Measurements from ENCODE around the gene PLK5. TPM values are rescaled to one million over a fixed set of nuclear protein-coding genes. Genes with fewer than 3 reads are reported as not detected.

PLK5 gene
- polyA plus RNA-seq, 1 donor from 2014 or later, result 3.6 TPM

- H3F3A ChIP-seq (ENCODE audit: insufficient read depth, low read length, poor library complexity, severe bottlenecking), result no peaks in the 10 kb centered on the region
- no peak overlapping the region for H3K9ac ChIP-seq (ENCODE audit: low read length)
- no peaks in the 10 kb centered on the region for H3K9me2 ChIP-seq (ENCODE audit: insufficient read depth, low read length)
- no peaks in the 10 kb centered on the region for H3K79me2 ChIP-seq (replicated peaks; ENCODE audit: insufficient read depth, low read length)
- H3K27me3 ChIP-seq (ENCODE audit: insufficient read depth, low read depth, low read length), result no peaks in the 10 kb centered on the region
- TF ChIP-seq REST (IDR thresholded peaks at IDR 0.05; ENCODE audit: borderline replicate concordance) (no peak), RAD21 (conservative IDR thresholded peaks at IDR 0.05) (no peak), EP300 (conservative IDR thresholded peaks at IDR 0.05; ENCODE audit: poor library complexity, severe bottlenecking) (no peak), CTCF (IDR thresholded peaks at IDR 0.05; ENCODE audit: poor library complexity, severe bottlenecking) (no peak), EZH2 (IDR thresholded peaks at IDR 0.05; ENCODE audit: borderline replicate concordance, insufficient read depth, low read length, poor library complexity, severe bottlenecking) (no peak), MXI1 (conservative IDR thresholded peaks at IDR 0.05; ENCODE audit: poor library complexity, severe bottlenecking) (no peak), SMC3 (conservative IDR thresholded peaks at IDR 0.05; ENCODE audit: poor library complexity) (no peak), TAF1 (IDR thresholded peaks at IDR 0.05; ENCODE audit: low read depth) (no peak), POLR2AphosphoS5 (IDR thresholded peaks at IDR 0.05) (no peak)
- no peak overlapping the region for H3K4me3 ChIP-seq (ENCODE audit: low read length)
- H3K9me3 ChIP-seq (ENCODE audit: low read length), result no peaks in the 10 kb centered on the region
- H2AFZ ChIP-seq (ENCODE audit: low read depth, low read length), result no peak overlapping the region
- H3K36me3 ChIP-seq (ENCODE audit: insufficient read depth, low read length), result peaks cover 7% of the 10 kb centered on the region
- no peak overlapping the region for H3K4me2 ChIP-seq (ENCODE audit: low read length)
- no peak overlapping the region for H3K27ac ChIP-seq (ENCODE audit: low read length)
- H4K20me1 ChIP-seq (ENCODE audit: insufficient read depth), result no peaks in the 10 kb centered on the region
Observed at GRCh38 chr19:1579222-1579621, 55.3 kb downstream of the PLK5 start.

- H3K27ac ChIP-seq (ENCODE audit: low read length), result no peak overlapping the region
- H2AFZ ChIP-seq (ENCODE audit: low read depth, low read length), result no peak overlapping the region
- no peaks in the 10 kb centered on the region for H3K79me2 ChIP-seq (replicated peaks; ENCODE audit: insufficient read depth, low read length)
- H3F3A ChIP-seq (ENCODE audit: insufficient read depth, low read length, poor library complexity, severe bottlenecking), result no peaks in the 10 kb centered on the region
- H3K4me2 ChIP-seq (ENCODE audit: low read length), result no peak overlapping the region
- no peaks in the 10 kb centered on the region for H3K9me2 ChIP-seq (ENCODE audit: insufficient read depth, low read length)
- TF ChIP-seq CTCF (IDR thresholded peaks at IDR 0.05; ENCODE audit: poor library complexity, severe bottlenecking) (no peak), RAD21 (conservative IDR thresholded peaks at IDR 0.05) (no peak), EP300 (conservative IDR thresholded peaks at IDR 0.05; ENCODE audit: poor library complexity, severe bottlenecking) (no peak), POLR2AphosphoS5 (IDR thresholded peaks at IDR 0.05) (no peak), MXI1 (conservative IDR thresholded peaks at IDR 0.05; ENCODE audit: poor library complexity, severe bottlenecking) (no peak), SMC3 (conservative IDR thresholded peaks at IDR 0.05; ENCODE audit: poor library complexity) (no peak), EZH2 (IDR thresholded peaks at IDR 0.05; ENCODE audit: borderline replicate concordance, insufficient read depth, low read length, poor library complexity, severe bottlenecking) (no peak), TAF1 (IDR thresholded peaks at IDR 0.05; ENCODE audit: low read depth) (no peak), REST (IDR thresholded peaks at IDR 0.05; ENCODE audit: borderline replicate concordance) (no peak)
- no peak overlapping the region for H3K9ac ChIP-seq (ENCODE audit: low read length)
- H4K20me1 ChIP-seq (ENCODE audit: insufficient read depth), result no peaks in the 10 kb centered on the region
- H3K9me3 ChIP-seq (ENCODE audit: low read length), result no peaks in the 10 kb centered on the region
- H3K27me3 ChIP-seq (ENCODE audit: insufficient read depth, low read depth, low read length), result no peaks in the 10 kb centered on the region
- peaks cover 7% of the 10 kb centered on the region for H3K36me3 ChIP-seq (ENCODE audit: insufficient read depth, low read length)
- no peak overlapping the region for H3K4me3 ChIP-seq (ENCODE audit: low read length)
Observed at GRCh38 chr19:1580382-1580781, 56.5 kb downstream of the PLK5 start.
